Skeletal muscle tissue (tissue), 4 donors: Measurements from ENCODE around the gene FCHSD2. TPM values are rescaled to one million over a fixed set of nuclear protein-coding genes. Genes with fewer than 3 reads are reported as not detected.

Experiments
- H3K27ac ChIP-seq: one replicate; pipeline ENCODE4 v1.7.0; 2013; ENCODE audit warnings: mild to moderate bottlenecking, low read depth, low read length, inconsistent platforms
- H3K27me3 ChIP-seq, 3 donors: one replicate each; pipeline ENCODE4 v1.7.0; 2013; ENCODE audit warnings: low read length in 3 of 3; ENCODE audit not compliant: control insufficient read depth in 3 of 3, insufficient read depth in 3 of 3
- H3K36me3 ChIP-seq, 3 donors: one replicate each; pipeline ENCODE4 v1.7.0; 2013; ENCODE audit warnings: low read length in 3 of 3; ENCODE audit not compliant: control insufficient read depth in 3 of 3, insufficient read depth in 3 of 3
- H3K4me1 ChIP-seq, 3 donors: one replicate each; pipeline ENCODE4 v1.7.0; 2013; ENCODE audit warnings: low read length in 3 of 3, mild to moderate bottlenecking in 3 of 3; ENCODE audit not compliant: control insufficient read depth in 3 of 3, insufficient read depth in 3 of 3
- H3K4me3 ChIP-seq, 3 donors: one replicate each; pipeline ENCODE4 v1.7.0; 2013; ENCODE audit warnings: low read length in 3 of 3
- H3K9ac ChIP-seq, 3 donors: one replicate each; pipeline ENCODE4 v1.7.0; 2013; ENCODE audit warnings: low read length in 3 of 3, mild to moderate bottlenecking in 3 of 3, moderate library complexity in 2 of 3, low read depth in 1 of 3
- H3K9me3 ChIP-seq, 3 donors: one replicate each; pipeline ENCODE4 v1.7.0; 2013; ENCODE audit warnings: low read length in 3 of 3; ENCODE audit not compliant: control insufficient read depth in 3 of 3
- total RNA-seq: library from RNA; depleted of rRNA; stranded (reverse); fragments of >200 nt; gene quantifications from one replicate; pipeline ENCODE4 v1.2.3, GENCODE V29; 2014
- donor health status: Osteomylitis.

FCHSD2 gene
- total RNA-seq: 19.8 TPM

- Histone ChIP-seq H3K36me3 (peaks cover 0 to 5% (median 0%) of the 10 kb centered on the region in 3 donors), H3K9me3 (no peaks in the 10 kb centered on the region), H3K4me1 (peaks cover 19 to 44% (median 24%) of the 10 kb centered on the region in 3 donors), H3K9ac (peak within 1 kb of the TSS; percentile 87 to 94 (median 88)), H3K27me3 (no peaks in the 10 kb centered on the region), H3K4me3 (peak within 1 kb of the TSS; percentile 84 to 90 (median 88)), H3K27ac (peak within 1 kb of the TSS; percentile 94)
Measured at GRCh38 chr11:73142128-73142377, at the start of gene FCHSD2. Gene FCHSD2, minus strand, starts transcription at chr11:73142318. Its CDS starts 441 bp downstream, at chr11:73141877.

- H3K27me3 ChIP-seq: no peaks in the 10 kb centered on the region
- no peaks in the 10 kb centered on the region for H3K9me3 ChIP-seq
- peak overlapping the region in 1 of 3 donors; percentile 10 for H3K9ac ChIP-seq
- no peaks in the 10 kb centered on the region for H3K36me3 ChIP-seq
- H3K4me1 ChIP-seq: peaks cover 41 to 45% (median 41%) of the 10 kb centered on the region in 3 donors
- no peak overlapping the region for H3K4me3 ChIP-seq
- no peak overlapping the region for H3K27ac ChIP-seq
Measured at GRCh38 chr11:73191151-73191550, 49.0 kb upstream of the FCHSD2 start.

- Histone ChIP-seq H3K27me3 (no peaks in the 10 kb centered on the region), H3K9me3 (no peaks in the 10 kb centered on the region), H3K9ac (no peak overlapping the region), H3K36me3 (no peaks in the 10 kb centered on the region), H3K27ac (no peak overlapping the region), H3K4me3 (no peak overlapping the region), H3K4me1 (peaks cover 47 to 52% (median 47%) of the 10 kb centered on the region in 3 donors)
Measured at GRCh38 chr11:73190557-73190885, 48.4 kb upstream of the FCHSD2 start.

GRCh38 chr11:73189723-73190556 lies 47.8 kb upstream of the FCHSD2 start:
- H3K4me1 ChIP-seq: peaks cover 50 to 54% (median 50%) of the 10 kb centered on the region in 3 donors
- H3K4me3 ChIP-seq: no peak overlapping the region
- peak overlapping the region in 1 of 3 donors; percentile 69 for H3K9ac ChIP-seq
- no peaks in the 10 kb centered on the region for H3K36me3 ChIP-seq
- no peaks in the 10 kb centered on the region for H3K27me3 ChIP-seq
- no peaks in the 10 kb centered on the region for H3K9me3 ChIP-seq
- no peak overlapping the region for H3K27ac ChIP-seq

GRCh38 chr11:73189315-73189714 lies 47.2 kb upstream of the FCHSD2 start:
- Histone ChIP-seq H3K9ac (peak overlapping the region in 1 of 3 donors; percentile 69), H3K27me3 (no peaks in the 10 kb centered on the region), H3K27ac (peak overlapping the region; percentile 87), H3K36me3 (no peaks in the 10 kb centered on the region), H3K9me3 (no peaks in the 10 kb centered on the region), H3K4me1 (peaks cover 46 to 49% (median 46%) of the 10 kb centered on the region in 3 donors), H3K4me3 (no peak overlapping the region)

GRCh38 chr11:73188301-73188700 lies 46.2 kb upstream of the FCHSD2 start:
- Histone ChIP-seq H3K27ac (peak overlapping the region; percentile 87), H3K9me3 (no peaks in the 10 kb centered on the region), H3K36me3 (no peaks in the 10 kb centered on the region), H3K9ac (peak overlapping the region in 2 of 3 donors; percentile 61 to 73), H3K4me1 (peaks cover 43 to 49% (median 46%) of the 10 kb centered on the region in 3 donors), H3K4me3 (no peak overlapping the region), H3K27me3 (no peaks in the 10 kb centered on the region)

GRCh38 chr11:73187854-73188253 lies 45.7 kb upstream of the FCHSD2 start:
- Histone ChIP-seq H3K27me3 (no peaks in the 10 kb centered on the region), H3K36me3 (no peaks in the 10 kb centered on the region), H3K4me1 (peaks cover 43 to 49% (median 46%) of the 10 kb centered on the region in 3 donors), H3K9me3 (no peaks in the 10 kb centered on the region), H3K9ac (peak overlapping the region in 2 of 3 donors; percentile 61 to 73), H3K4me3 (no peak overlapping the region), H3K27ac (peak overlapping the region; percentile 87)

GRCh38 chr11:73186886-73187285 lies 44.8 kb upstream of the FCHSD2 start:
- Histone ChIP-seq H3K27ac (no peak overlapping the region), H3K4me1 (peaks cover 43 to 49% (median 46%) of the 10 kb centered on the region in 3 donors)

GRCh38 chr11:73186294-73186850 lies 44.3 kb upstream of the FCHSD2 start:
- peak overlapping the region; percentile 41 for H3K27ac ChIP-seq
- H3K36me3 ChIP-seq: no peaks in the 10 kb centered on the region
- H3K4me1 ChIP-seq: peaks cover 43 to 49% (median 46%) of the 10 kb centered on the region in 3 donors
- H3K9me3 ChIP-seq: no peaks in the 10 kb centered on the region
- peak overlapping the region in 1 of 3 donors; percentile 68 for H3K9ac ChIP-seq
- H3K4me3 ChIP-seq: no peak overlapping the region
- H3K27me3 ChIP-seq: no peaks in the 10 kb centered on the region

More at GRCh38 chr11:73186886-73187285, 44.8 kb upstream of the FCHSD2 start:
- Histone ChIP-seq H3K4me3 (no peak overlapping the region), H3K9me3 (no peaks in the 10 kb centered on the region), H3K27me3 (no peaks in the 10 kb centered on the region), H3K9ac (peak overlapping the region in 1 of 3 donors; percentile 68), H3K36me3 (no peaks in the 10 kb centered on the region)

GRCh38 chr11:73185680-73186293 lies 43.7 kb upstream of the FCHSD2 start:
- Histone ChIP-seq H3K9me3 (no peaks in the 10 kb centered on the region), H3K36me3 (no peaks in the 10 kb centered on the region), H3K27me3 (no peaks in the 10 kb centered on the region), H3K4me1 (peaks cover 43 to 49% (median 46%) of the 10 kb centered on the region in 3 donors), H3K9ac (peak overlapping the region in 2 of 3 donors; percentile 36 to 68), H3K4me3 (no peak overlapping the region), H3K27ac (peak overlapping the region; percentile 41)
